ENCODE data around the gene TMEM239.

TMEM239 gene

DNA sequence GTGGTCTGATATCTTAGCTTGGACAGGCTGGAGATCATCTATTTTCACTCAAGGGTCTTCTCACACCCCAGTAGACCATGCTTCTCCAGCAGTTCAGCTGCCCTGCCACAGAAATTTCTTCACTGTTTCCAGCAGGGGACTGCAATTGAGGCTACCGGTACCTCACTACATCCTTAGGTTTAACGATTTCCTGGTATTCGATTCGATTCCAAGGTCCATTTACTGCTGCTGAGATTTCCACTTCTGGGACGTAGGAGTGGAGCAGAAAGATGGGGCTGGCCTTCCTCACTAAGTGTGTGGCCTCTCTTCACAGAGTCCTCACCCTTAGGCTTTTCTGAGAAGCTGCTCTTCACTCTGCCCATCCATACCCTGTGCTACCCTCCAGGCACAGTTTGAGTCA, 30.5 kb downstream of the TMEM239 start:
- no peak for DNase-seq (ENCODE audit: low read depth, low spot score)

GRCh38 chr20:2847802-2848201, 31.6 kb downstream of the TMEM239 start:
- DNase-seq (ENCODE audit: low read depth, low spot score) = no peak

- no peak for DNase-seq (ENCODE audit: low read depth, low spot score)
Measured at GRCh38 chr20:2849529-2849928, 33.4 kb downstream of the TMEM239 start.

- no peak for DNase-seq (ENCODE audit: low read depth, low spot score)
Measured at GRCh38 chr20:2851086-2851485, 34.9 kb downstream of the TMEM239 start.

GRCh38 chr20:2858591-2858990, 42.4 kb downstream of the TMEM239 start:
- no peak for DNase-seq (ENCODE audit: low read depth, low spot score)

GRCh38 chr20:2859330-2860121, 43.4 kb downstream of the TMEM239 start:
- DNase-seq (ENCODE audit: low read depth, low spot score) = no peak

GRCh38 chr20:2864626-2865025, 48.5 kb downstream of the TMEM239 start:
- DNase-seq (ENCODE audit: low read depth, low spot score) = no peak

GRCh38 chr20:2865101-2865500, 48.9 kb downstream of the TMEM239 start:
- no peak for DNase-seq (ENCODE audit: low read depth, low spot score)

DNA sequence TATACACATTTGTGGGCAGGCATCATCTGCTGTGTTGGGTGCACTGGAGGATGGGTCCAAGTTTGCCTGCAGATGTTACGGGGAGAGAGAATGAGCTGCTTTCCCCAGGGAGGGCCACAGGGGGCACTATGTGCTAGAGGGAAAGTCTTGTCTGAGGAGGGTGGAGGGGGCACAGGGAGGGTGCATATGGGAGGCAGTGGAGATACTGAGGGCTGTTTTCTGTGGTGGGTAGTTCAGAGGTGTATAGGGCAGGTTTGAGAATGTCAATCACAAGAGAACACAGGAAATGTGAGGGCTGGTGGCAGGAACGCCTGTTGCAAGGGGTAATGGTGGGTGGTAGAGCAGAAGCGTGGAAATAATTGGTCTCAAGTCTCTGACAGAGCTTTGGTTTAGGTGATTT, 49.5 kb downstream of the TMEM239 start:
- DNase-seq (ENCODE audit: low read depth, low spot score) = peak; percentile 25

- no peak for DNase-seq (ENCODE audit: low read depth, low spot score)
Measured at GRCh38 chr20:2866236-2866635, 50.1 kb downstream of the TMEM239 start.

- no peak for DNase-seq (ENCODE audit: low read depth, low spot score)
Measured at GRCh38 chr20:2867081-2867864, 51.1 kb downstream of the TMEM239 start.

Measured in ELF-1 (cell line).